LNCAP (cell line): Measurements from ENCODE around the gene SERPINB10.

ENCODE experiments used
- CTCF ChIP-seq: fragments of 450-650 bp; IDR thresholded peaks from 2 replicates; pipeline ENCODE4 v1.5.1; 2017; ENCODE audit warnings: mild to moderate bottlenecking

The SERPINB10 gene

GRCh38 chr18:63882333-63883141, 25.2 kb upstream of the SERPINB10 start:
- no peak for TF ChIP-seq CTCF

GRCh38 chr18:63883617-63884016, 24.1 kb upstream of the SERPINB10 start:
- no peak for TF ChIP-seq CTCF

- no peak for TF ChIP-seq CTCF
Measured at GRCh38 chr18:63887424-63887823, 20.3 kb upstream of the SERPINB10 start, which contains the start of gene SERPINB2. SERPINB2 (plus strand) TSS chr18:63887705; CDS start chr18:63891445, 3,740 bp downstream.

DNA sequence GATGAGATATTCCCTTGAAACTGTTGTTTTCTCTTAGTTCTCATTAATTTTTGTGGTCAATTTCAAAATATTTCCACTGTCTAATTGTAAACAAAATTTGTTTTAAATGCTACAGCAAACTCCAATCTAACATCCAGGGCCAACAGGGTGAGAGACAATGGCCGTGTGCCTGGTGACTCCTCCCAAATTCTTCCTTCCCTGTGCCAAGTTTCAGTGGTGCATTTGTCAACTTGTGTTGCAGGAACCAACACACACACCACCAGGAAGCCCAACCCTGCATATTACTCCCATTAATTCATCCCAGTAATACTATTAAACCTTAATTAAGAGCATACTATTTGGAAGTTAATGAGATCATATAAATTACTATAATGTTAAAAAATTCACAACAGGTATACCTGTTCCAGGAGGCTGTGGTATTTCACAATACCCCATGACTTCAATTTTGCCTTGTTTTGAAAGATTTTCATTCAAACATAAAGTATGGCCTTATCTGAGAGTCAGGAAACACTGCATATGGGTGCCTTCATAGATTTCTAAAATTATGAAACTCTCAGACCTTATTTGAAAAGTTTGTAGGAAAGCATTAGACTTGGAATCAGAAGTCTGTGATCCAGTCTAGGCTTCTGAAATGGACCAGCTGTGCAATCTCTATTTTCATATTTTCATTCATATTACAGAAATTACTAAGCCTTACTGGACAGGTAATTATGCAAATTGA, 19.1 kb upstream of the SERPINB10 start:
- TF ChIP-seq CTCF: no peak

DNA sequence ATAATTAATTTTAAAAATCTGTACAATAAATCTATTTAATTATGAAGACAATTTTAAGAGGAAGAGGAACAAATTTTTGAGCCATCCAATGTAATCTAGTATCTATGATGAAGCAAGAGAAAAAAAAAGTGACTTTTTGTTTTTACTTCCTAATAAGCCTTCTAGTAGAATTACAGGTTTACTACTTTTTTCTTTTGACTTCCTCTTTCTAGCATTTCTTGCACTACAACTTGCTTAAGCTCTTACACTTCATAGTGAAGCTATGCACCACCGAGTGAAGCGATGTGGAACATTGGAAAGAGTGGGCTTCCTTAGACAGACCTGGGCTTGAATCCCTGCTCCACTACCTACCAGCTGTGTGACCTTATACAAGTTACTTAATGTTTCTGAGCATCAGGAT, 18.1 kb upstream of the SERPINB10 start:
- TF ChIP-seq CTCF: no peak

- no peak for TF ChIP-seq CTCF
Measured at GRCh38 chr18:63890237-63890949, 17.4 kb upstream of the SERPINB10 start.

DNA sequence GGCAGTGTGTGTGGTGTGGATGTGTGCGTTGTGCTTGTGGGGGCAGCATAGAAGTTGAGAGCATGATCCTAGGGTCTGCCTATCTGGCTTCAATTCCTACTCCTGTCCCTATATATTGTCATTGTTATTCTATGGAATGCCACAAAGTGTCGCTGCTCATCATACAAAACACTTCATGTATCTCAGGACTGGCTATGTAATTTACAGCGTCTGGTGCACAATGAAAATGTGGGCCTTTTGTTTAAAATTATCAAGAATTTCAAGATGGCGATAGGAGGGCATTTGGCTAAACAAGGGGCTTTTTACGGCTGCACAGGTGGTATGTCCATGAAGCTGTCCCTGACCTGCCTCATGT, 16.8 kb upstream of the SERPINB10 start:
- peak; percentile 48; the same call in 1 of the 2 replicates for TF ChIP-seq CTCF
